ENCODE measurements around the gene ZNF407.

- TF ChIP-seq EP300 (IDR thresholded peaks at IDR 0.05): no peak
- TF ChIP-seq CTCF (IDR thresholded peaks at IDR 0.05): no peak
- TF ChIP-seq POLR2A (IDR thresholded peaks at IDR 0.05): no peak
These were observed 118.4 kb downstream of the ZNF407 start for GRCh38 chr18:74715865-74716712.

All from stomach (tissue), 4 donors.